Measurements from ENCODE around the gene GRIFIN. TPM values are rescaled to one million over a fixed set of nuclear protein-coding genes. Genes with fewer than 3 reads are reported as not detected.

The GRIFIN gene
- total and polyA plus RNA-seq, 10 donors, result not detected

DNA sequence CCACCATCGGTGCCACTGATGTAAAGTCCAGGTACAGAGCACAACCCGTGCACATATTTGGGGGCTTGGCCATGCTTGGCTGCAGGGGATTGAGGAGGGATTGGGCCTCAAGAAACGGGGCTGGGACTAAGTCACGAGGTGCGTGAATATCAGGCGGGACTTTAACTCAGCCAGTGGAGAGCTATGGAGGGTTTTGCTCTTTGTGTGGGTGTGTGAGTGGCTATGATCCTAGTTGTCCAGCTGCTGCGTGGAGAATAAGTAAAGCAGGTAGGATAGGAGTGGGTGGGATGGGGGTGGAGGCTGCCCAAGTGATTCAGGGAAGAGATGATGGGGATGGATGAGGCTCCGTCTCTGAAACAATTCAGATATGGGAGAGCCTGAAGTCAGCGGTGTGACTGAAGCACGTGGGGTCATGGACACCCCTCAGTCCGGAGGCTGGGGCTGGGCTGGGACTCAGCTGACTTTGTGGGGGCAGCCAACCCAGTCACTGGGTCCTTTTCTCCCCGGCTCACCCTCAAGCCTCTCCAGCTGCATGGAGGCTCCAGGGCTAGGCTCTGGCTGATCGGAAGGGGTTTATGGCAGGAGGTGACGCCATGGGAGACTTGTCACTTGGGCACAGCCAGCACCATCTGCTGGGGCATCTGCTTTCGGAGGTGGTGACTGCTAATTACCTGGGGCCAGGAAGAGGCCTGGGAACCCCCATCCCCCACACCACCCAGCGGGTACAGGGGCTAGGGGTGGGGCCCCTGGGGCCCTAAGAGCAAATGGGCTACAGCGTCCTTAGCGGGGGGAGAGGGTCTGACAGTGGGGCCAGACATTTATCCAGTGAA is 41.7 kb upstream of the GRIFIN start:
- Histone ChIP-seq H3K4me1 (peaks cover 32 to 82% (median 56%) of the 10 kb centered on the region in 6 donors), H3K36me3 (no peaks in the 10 kb centered on the region), H3K9me3 (no peaks in the 10 kb centered on the region), H3K27me3 (replicated peaks in 1 of 7) (peaks cover 0 to 32% (median 0%) of the 10 kb centered on the region in 7 donors), H3K27ac (peak overlapping the region in 5 of 8 donors; percentile 74 to 96 (median 94)), H3K4me3 (no peak overlapping the region)
- TF ChIP-seq CTCF (IDR thresholded peaks at IDR 0.05 in 8 of 11, conservative IDR thresholded peaks at IDR 0.05 in 3 of 11), result no peak
- no peak for TF ChIP-seq POLR2A (IDR thresholded peaks at IDR 0.05)
- no peak for TF ChIP-seq POLR2AphosphoS5 (IDR thresholded peaks at IDR 0.05)
- DNase-seq, result no peak
- intact Hi-C loops (cut with DNase I; ENCODE audit: low total_unique reads), result no loop called here
- 79 to 90% (median 84%) methylated on average over 17 to 18 of the region's 18 CpGs for WGBS, 5 donors

- peaks cover 30 to 82% (median 56%) of the 10 kb centered on the region in 6 donors for H3K4me1 ChIP-seq
- no peak for TF ChIP-seq POLR2AphosphoS5 (IDR thresholded peaks at IDR 0.05)
- TF ChIP-seq CTCF (IDR thresholded peaks at IDR 0.05 in 8 of 11, conservative IDR thresholded peaks at IDR 0.05 in 3 of 11), result no peak
- no peak for TF ChIP-seq POLR2A (IDR thresholded peaks at IDR 0.05)
- no peaks in the 10 kb centered on the region for H3K9me3 ChIP-seq
- no peak for DNase-seq
- H3K27ac ChIP-seq, result peak overlapping the region in 3 of 8 donors; percentile 3 to 12 (median 8)
- H3K27me3 ChIP-seq (replicated peaks in 1 of 7), result peaks cover 0 to 31% (median 0%) of the 10 kb centered on the region in 7 donors
- 62 to 78% (median 73%) methylated on average over 8 of the region's 8 CpGs for WGBS, 5 donors
- intact Hi-C loops (cut with DNase I; ENCODE audit: low total_unique reads), result no loop called here
- H3K36me3 ChIP-seq, result no peaks in the 10 kb centered on the region
- H3K4me3 ChIP-seq, result no peak overlapping the region
Observed at GRCh38 chr7:2517026-2517425, 40.8 kb upstream of the GRIFIN start.

DNA sequence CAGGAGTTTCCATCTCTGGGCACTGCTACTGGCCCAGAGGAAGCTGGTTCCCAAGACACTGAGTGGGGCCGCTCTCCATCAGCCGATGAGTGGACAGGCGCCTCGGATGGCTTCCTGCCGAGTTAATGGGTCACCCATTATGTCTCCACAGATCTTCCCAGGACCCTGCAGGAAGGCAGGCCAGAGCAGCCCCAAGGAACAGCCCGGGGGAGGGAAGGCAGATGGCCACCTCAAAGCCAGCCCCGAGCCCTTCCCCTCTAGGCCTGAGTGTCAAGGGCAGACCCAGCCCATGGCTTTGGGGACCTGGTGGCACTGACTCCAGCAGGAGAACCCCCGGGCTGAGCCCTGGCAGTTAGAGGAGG is 40.0 kb upstream of the GRIFIN start:
- Histone ChIP-seq H3K4me1 (peaks cover 30 to 82% (median 56%) of the 10 kb centered on the region in 6 donors), H3K4me3 (no peak overlapping the region), H3K27me3 (replicated peaks in 1 of 7) (peaks cover 0 to 22% (median 0%) of the 10 kb centered on the region in 7 donors), H3K27ac (peak overlapping the region in 4 of 8 donors; percentile 3 to 35 (median 10)), H3K9me3 (no peaks in the 10 kb centered on the region), H3K36me3 (no peaks in the 10 kb centered on the region)
- TF ChIP-seq POLR2A (IDR thresholded peaks at IDR 0.05) (no peak), CTCF (IDR thresholded peaks at IDR 0.05 in 8 of 11, conservative IDR thresholded peaks at IDR 0.05 in 3 of 11) (no peak)
- WGBS, 5 donors, result 79 to 91% (median 85%) methylated on average over 7 to 8 of the region's 8 CpGs; no CpG with 5 or more reads in 1 of the 5 donors
- DNase-seq, result no peak
- intact Hi-C loops (cut with DNase I; ENCODE audit: low total_unique reads), result no loop called here

- Histone ChIP-seq H3K27ac (peak overlapping the region in 3 of 8 donors; percentile 7 to 35 (median 12)), H3K4me1 (peaks cover 33 to 82% (median 56%) of the 10 kb centered on the region in 6 donors), H3K27me3 (replicated peaks in 1 of 7) (peaks cover 0 to 17% (median 0%) of the 10 kb centered on the region in 7 donors), H3K4me3 (no peak overlapping the region), H3K9me3 (no peaks in the 10 kb centered on the region), H3K36me3 (no peaks in the 10 kb centered on the region)
- WGBS, 5 donors, result 55 to 87% (median 82%) methylated on average over 3 to 15 of the region's 15 CpGs
- intact Hi-C loops (cut with DNase I; ENCODE audit: low total_unique reads), result no loop called here
- DNase-seq, result no peak
- TF ChIP-seq POLR2A (IDR thresholded peaks at IDR 0.05) (no peak), CTCF (IDR thresholded peaks at IDR 0.05 in 8 of 11, conservative IDR thresholded peaks at IDR 0.05 in 3 of 11) (no peak), POLR2AphosphoS5 (IDR thresholded peaks at IDR 0.05) (peak; percentile 21 to 49 (median 48))
Observed at GRCh38 chr7:2515424-2516193, 39.4 kb upstream of the GRIFIN start.

Measured in spleen (tissue), 11 donors.